Ramos (cell line): ENCODE measurements around the gene EPHX1.

Experiments used
- in situ Hi-C: fragments of 300-500 bp; cut with MboI; formaldehyde crosslinking; loops from one replicate; pipeline ENCODE4 v1.14.3; 2022; ENCODE audit warnings: low sequenced_read_pairs; ENCODE audit not compliant: unreplicated experiment

Gene EPHX1

DNA sequence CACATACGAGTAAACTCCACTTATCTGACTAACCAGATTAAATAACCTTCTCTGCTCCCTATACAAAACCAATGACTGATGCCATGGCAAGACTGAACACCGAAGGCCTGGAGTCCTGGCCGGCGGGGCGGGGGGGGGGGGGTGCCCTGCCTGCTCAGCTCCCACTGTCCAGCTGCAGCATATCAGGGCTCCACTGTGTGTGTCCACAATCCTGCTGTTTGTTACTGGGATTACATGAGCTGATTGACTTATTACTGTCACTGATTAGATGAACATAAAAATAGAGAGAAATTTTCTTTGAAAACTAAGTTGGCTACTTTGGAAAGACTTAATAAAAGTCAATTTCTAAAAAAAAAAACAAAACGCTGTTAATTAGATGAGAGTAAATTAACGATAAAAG, 47.3 kb downstream of the EPHX1 start:
- in situ Hi-C loops, result no loop called here

DNA sequence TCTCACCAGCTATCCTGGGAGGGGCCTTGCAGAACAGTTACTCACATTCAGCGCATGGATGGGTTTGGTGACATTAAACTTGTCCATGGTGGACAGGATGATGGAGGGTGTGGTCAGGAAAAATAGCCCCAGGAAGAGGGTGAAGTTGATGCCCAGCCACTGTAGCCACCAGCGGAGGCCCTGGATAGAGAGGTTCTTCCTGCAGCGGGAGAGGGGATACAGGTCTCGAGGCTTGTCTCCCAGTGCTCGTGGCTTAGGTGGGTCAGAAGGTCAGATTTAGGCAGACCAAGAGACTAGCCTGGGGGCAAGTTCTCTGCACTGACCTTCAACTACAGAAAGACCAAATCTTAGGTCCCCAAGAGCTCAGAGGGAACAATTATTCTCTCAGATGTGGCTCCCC, 49.2 kb downstream of the EPHX1 start:
- in situ Hi-C loops, result no loop called here

DNA sequence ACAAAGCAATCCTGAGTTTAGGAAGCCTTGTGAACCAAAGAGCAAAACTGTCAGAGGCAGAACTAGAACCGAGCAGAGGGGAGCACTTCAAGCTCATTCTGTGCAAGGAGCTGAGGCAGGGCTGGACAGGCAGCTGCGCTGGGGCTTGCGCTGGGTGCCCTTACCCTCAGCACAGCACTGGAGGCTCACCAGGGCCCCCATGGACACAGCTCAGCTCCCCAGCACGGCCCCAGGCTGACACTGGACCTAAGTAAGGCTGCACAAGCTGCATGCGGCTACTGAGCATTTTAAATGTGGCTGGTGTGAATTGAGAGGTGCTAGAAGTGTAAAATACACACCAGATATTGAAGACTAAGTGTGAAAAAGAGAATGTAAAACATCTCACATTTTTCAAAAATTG, 50.2 kb downstream of the EPHX1 start:
- in situ Hi-C loops, result no loop called here

DNA sequence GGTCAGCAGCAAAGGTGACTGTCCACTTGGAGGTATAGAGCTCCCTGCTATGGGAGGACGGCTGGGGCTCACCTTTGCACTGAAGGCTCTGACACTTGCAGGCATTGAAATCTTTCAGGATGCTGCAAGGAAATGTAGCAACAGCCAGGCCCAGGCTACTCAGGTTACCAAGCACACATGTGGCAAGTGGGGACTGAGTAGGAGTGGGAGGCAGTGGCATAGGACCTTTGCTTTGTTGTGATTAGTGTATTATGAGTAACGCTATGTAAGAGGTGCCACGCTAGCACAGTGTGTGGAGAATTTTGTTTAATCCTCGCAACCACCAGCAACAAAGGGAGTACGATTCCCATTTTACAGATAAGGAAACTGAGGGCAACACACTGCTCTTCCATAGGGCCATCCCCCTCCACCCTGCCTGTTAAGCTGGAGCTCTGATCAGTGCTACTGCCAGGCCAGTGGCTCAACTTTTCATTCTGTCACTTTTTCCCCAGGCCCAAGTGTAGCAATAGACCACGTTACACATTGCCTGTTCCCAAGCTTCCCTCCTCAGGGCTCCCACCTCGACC, 51.0 kb downstream of the EPHX1 start:
- in situ Hi-C loops, result no loop called here

DNA sequence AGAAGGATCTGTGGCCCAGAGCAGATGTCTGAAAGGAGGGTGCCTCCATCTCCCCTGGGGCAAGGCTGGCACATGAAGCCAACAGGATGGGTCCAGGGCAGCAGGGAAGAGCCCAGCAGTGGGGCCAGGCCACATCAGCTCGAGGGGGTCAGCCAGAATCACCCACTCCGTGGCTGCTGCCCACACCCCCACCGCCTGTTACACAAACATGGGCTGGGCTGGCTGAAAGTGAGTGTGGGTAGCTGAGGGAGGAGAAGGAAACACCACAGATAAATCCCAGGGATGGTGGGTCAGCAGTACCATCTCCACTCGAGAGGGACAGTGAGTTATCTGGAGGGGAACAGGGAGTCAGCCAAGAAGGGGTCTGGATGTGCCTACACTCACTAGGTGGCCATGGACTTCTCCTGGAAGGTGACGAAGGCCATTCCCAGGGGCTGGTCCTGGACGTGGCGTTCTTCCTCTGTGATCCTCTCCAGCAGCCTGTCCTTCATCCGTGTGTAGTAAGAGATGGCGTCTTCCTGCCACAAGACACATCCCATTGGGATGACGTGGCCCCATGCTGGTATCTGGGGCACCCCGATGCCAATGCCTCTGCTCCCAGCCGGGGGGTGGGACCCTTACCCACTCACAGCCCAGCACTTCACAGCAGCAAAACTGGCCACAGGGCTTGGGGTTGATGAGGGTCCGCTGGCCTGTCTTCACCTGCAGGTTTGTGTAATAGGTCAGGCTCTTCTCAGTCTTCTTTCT, 52.1 kb downstream of the EPHX1 start:
- in situ Hi-C loops, result no loop called here

DNA sequence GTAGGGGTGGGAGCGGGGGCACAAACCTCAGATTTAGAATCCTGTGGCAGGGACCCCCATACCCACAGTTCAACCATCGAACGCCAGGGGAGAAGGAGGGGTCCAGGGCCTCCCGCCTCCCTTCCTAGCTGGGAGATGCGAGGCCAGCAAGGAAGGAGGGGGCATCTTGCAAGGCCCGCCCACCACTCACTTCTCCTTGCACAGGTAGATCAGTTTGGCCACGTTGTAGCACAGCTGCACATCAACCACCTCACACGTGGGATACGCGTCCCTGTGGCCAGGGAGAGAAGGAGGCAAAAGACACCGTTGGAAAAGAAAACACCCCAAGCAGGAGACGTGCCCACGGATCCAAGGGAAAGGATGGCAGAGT, 52.6 kb downstream of the EPHX1 start:
- in situ Hi-C loops, result no loop called here

DNA sequence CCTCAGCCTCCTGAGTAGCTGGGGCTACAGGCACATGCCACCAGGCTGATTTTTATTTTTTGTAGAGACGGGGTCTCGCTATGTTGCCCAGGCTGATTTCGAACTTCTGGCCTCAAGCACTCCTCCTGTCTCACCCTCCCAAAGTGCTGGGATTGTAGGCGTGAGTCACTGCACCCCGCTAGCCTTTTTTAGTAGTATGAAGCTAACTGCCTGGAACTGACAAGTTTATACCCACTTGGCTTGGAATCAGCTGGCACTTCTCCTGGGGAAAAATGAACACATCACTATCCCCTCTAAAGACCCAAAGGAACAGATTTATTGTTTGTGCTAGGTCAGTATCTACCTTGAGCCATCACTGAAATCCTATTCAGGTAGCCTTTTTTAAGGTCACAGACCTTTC, 53.2 kb downstream of the EPHX1 start:
- in situ Hi-C loops, result no loop called here

DNA sequence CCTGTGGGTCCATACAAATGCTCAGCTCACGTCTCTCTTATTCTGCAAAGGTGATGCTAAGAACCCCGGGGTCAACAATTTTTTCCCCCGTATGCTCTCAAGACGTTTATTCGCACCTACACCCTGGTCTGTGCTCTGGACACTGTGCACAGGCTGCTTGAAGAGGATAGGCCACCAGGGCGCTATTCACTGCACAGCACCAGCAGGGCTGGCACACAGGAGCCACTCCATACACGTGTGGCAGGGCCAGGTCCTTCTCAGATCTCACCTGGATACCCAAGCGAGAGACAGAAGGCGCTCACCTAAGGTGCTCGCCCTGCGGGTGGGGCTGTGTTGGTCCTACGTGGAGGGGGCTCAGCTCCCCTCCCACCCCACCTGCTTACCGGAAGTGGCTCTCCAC, 55.6 kb downstream of the EPHX1 start:
- in situ Hi-C loops, result no loop called here

DNA sequence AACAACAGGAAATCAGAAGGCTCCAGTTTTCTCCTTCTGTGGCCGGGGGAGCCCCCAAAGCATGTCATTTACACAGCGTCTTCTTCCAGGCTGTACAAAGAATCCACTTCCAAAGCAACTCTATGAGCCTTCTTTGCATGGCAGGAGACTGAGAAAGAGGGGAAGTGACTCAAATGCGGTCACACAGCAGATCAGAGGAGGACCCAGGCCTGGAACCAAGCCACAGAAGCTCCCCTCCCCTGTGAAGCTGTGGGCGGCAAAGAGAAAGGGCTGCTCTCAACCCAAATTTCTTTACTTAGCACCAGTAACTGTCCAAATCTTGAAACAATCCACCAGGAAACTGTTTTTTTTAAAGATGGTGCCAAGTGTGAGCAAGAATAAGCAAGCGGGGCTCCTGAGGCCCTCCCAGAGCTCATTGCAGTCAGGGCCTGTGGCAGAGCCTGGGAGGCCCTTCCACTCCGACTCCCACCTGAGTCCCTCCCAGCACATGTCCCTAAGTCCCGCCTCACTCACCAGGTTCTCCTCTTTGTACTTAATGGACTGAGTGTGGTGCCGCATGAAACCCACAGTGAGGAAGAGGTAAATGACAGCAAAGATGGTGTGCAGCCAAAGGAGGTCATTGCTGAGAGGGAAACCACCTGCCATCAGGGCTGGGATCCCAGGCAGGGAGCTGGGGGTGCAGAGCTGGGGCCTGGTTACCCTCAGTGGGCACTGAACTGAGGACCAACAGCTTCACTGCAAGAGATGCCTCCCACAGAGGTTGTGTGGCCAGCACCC, 56.3 kb downstream of the EPHX1 start:
- in situ Hi-C loops, result no loop called here

DNA sequence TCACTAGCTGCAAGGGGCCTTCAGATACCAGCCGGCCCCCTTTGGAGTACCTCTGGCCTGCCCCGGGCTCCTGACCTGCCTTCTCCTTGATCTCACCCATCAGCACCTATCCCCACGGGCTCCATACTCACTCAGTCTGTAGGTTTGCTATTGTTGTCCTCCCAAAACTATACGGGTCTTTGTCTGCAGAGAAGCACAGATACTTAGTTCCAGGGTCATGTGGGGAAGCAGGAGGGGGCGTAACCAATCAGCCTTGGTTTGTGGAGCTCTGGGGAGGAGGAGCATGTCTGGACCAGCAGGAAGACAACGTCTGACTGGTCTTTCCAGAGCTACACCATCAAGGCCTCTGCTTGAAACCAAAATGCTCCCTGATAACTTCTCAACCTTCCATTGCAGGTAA, 57.1 kb downstream of the EPHX1 start:
- in situ Hi-C loops, result no loop called here

DNA sequence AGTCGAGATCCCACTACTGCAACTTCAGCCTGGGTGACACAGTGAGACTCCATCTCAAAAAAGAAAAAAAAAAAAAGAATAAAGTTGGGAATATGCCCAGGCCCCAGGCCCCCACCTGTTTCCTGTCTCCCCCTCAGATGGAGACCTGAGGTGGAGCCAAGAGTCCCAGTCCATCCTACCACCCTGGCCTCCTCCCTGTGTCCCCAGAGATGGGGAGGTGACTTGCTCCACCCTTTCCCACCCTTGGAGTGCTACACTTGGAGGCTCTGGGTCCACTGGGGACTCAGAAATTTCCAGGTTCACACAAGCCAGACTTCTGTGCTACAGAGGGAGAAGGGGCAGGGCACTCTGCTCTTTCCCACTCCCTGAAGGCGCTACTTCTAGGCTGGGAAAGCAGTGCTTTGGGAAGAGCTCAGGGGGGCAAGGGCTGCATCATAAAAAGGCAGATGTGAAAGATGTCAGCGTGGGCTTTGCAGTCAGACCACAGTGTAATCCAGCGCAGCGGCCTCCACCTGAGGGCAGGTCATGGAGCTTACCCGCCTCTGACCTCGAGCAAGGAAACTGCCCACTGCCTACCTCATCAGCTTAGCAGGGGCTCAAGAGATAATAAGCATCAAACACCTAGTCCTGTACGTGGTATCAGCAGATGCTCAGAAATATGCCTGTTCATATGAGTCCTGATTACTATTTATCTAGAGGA, 58.9 kb downstream of the EPHX1 start:
- in situ Hi-C loops, result no loop called here

DNA sequence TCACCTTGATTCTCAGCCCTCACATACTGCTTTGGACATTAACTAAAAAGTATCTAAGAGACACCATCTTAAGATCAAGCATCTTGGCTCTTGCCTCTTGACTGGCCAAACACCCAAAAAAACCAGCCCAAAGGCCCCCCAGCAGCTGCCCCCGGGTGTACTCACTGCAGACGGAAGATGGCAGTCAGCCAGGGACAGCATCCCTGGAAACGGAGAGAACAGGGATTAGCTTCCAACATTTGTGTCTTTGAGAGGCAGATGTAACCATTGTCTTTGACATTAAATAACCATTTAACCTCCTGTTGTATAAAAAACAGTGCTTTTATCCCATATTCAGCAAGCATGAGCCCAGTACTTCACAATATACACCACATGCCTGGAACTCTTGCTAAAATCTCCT, 61.0 kb downstream of the EPHX1 start:
- in situ Hi-C loops, result no loop called here

DNA sequence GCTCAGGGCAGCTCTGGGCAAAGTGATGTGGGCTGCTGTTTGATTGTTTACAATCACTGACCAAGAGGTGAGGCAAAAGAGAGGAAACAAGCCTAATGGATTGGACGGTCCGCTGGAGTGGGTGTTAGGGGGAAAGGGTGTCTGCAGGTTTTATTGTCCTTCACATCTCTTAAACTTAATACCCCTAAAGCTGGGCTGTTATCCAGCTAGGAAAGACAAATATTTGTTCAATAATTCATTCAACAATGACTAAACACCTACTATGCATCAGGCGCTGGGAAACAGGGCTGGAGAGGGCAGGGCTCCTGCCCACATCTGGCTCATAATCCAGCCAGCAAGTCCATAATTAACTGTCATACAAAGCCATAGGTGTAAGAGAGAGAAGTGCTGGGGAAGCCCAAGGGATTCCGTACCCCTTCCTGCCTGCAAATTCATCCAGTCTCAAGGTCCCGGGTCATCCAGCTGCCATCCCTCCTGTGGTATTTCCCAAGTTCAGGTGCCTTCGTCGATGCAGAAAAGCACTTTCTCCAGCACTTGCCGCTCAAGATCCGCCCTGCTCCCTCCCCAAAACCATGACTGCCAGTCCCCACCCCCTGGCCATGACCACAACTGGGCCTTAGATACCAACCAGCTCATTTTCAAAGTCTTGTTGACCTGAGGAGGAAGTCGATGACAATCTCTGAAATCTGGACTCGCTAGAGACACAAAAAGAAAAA, 61.6 kb downstream of the EPHX1 start:
- in situ Hi-C loops, result no loop called here

DNA sequence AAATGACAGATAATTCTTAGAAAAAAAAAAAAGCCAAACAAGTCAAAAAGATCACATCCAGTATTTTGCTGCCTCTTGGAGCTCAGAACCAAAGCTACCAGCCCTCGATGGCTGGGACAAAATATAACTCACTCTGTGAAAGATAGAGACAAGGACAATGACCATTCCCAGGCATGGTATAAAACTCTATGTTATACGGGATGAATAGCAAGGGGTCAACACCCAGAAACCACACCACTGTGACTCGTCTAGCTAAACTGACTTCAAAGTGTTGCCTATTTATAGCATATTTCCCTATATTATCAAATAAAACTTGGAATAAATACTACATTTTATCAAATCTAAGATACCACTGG, 62.1 kb downstream of the EPHX1 start:
- in situ Hi-C loops, result no loop called here

DNA sequence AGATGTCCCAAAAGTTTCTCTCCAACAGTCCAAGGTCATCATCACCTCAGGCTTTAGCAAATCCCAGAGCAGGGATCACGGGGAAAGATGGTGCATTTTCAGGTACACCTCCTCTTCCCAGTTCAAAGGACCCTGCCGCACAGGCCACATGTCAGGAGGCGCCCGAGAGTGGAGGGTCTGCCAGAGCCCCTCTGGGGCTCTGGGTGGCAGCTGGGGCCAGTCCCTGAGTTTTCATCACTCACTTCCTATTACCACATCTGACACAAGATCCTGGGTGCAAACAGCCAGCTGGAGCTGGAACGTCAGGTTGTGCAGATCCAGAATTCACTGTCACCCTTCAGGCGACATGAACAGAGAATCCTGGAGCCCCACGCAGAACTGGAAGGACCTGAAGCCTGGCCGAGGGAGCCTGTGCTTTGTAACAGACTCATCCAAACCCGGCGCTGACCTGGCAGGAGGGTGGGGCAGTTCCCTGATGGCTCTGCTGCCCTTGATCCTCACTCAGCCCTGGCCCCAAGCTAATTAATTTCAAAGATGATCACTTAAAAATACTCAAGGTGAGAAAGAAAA, 63.4 kb downstream of the EPHX1 start:
- in situ Hi-C loops, result no loop called here

DNA sequence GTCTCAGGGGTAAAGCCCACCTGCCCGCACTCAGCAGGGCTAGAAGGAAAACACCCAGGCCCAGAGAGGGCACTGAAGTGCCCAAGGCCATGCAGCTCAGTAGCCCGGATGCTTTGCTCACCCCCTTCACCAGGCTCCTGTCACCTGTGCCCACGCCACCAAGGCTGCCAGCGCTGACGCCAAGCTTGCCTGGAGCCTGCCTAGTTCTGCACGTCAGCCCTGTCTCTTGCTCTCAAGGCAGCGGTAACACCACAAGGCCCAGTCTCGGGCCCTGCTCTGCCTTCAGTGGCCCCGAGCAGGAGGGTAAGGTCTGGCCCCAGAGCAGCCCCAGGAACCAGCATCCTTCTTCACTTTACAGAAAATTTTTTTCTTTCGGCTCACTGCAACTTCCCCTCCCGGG, 64.5 kb downstream of the EPHX1 start:
- in situ Hi-C loops, result no loop called here

DNA sequence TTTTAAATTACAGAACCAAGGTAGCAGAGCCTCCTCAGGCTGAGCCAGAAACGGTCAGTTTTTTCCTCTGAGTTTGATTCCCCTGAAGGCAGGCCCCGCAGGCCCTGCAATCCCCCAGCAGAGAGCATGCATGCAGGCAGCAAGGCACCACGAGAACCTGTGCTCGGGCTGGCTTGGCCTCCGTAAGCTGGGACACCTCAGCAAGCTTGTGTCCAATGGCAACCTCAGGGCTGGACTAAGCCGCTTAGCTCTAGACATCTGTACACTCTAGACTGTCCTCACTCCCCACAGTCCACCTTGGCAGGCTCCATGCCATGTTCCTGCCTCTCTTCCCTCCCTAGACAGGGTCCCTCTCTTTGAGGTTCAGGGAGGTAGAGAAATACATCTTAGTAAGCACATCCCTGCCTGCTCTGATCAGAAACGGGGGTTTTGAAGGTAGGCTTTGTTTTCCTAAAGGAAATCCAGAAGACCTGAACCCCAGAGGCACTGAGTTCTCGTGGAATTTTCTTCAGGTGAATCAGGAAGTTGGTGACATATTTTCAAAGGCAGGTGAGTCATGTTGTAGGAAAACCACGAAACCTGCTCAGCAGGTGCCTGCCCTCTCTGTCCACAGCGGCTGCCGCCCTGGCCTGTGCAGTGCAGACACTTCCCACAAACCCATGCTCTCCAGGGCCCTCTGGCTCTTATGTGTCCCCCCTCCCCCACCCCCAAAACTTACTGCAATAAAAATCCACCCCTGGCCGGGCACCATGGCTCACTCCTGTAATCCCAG, 65.3 kb downstream of the EPHX1 start:
- in situ Hi-C loops, result no loop called here

DNA sequence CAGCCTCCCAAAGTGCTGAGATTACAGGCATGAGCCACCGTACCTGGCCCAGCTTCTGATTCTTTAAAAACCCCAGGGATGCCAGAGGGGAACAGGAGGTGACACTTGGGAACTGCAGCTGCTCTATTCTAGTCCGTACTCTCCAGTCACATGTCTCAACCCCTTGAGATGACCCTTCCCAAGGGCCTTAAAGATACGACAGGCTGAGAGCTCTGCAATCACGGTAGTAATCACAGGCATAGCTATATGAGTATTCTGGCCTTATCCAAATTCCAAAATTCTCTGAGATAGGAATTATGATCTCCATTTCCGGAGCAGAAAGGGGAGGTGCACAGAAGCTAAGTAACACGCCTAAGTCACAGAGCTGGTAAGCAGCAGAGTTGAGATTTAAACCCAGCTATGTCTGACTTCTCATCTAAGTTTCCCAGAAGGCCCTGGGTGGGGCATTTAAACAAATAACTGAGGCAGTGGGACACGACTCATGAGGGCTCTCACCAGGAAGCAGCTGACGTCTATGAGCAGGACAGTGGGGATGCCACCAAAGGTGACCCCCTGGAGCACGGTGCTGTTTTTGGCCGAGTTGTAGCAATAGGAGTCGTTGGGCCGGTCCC, 67.1 kb downstream of the EPHX1 start:
- in situ Hi-C loops, result no loop called here

DNA sequence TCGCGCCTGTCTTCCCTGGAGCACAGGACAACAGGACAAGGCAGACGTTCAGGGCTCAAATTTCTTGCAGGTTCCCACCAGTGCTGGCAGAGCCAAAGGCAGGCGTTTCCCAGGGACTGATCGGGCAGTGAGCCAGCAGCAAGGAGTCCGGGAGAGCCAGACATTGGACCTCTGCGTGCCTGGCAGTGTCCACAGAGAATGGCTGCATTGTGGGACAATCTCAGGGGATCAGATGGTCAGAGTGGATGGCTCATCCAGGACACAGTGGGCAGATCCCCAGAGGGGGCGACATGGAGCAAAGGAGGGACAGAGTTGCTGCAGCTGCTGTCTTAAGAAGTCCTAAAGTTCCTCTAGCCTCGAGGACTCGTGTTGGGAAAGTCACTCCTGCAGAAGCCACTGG, 67.7 kb downstream of the EPHX1 start:
- in situ Hi-C loops, result no loop called here
